ENCODE results near the gene DMD.

- TF ChIP-seq, protein P1, sequence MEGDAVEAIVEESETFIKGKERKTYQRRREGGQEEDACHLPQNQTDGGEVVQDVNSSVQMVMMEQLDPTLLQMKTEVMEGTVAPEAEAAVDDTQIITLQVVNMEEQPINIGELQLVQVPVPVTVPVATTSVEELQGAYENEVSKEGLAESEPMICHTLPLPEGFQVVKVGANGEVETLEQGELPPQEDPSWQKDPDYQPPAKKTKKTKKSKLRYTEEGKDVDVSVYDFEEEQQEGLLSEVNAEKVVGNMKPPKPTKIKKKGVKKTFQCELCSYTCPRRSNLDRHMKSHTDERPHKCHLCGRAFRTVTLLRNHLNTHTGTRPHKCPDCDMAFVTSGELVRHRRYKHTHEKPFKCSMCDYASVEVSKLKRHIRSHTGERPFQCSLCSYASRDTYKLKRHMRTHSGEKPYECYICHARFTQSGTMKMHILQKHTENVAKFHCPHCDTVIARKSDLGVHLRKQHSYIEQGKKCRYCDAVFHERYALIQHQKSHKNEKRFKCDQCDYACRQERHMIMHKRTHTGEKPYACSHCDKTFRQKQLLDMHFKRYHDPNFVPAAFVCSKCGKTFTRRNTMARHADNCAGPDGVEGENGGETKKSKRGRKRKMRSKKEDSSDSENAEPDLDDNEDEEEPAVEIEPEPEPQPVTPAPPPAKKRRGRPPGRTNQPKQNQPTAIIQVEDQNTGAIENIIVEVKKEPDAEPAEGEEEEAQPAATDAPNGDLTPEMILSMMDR (IDR thresholded peaks at IDR 0.05; ENCODE audit: insufficient read depth, low read depth, low read length): no peak
- TF ChIP-seq EZH2 (IDR thresholded peaks at IDR 0.05; ENCODE audit: insufficient read depth, low read length): no peak
Observed at GRCh38 chrX:32598707-32599106, 612.6 kb downstream of the DMD start.

Data from astrocyte (in vitro differentiated cells and primary cell).